ENCODE measurements around the gene CYTH4. TPM values are rescaled to one million over a fixed set of nuclear protein-coding genes. Genes with fewer than 3 reads are reported as not detected.

The CYTH4 gene
- total RNA-seq, 4 donors from 2014 or later = 4.2 to 21.3 (median 9.3) TPM

DNA sequence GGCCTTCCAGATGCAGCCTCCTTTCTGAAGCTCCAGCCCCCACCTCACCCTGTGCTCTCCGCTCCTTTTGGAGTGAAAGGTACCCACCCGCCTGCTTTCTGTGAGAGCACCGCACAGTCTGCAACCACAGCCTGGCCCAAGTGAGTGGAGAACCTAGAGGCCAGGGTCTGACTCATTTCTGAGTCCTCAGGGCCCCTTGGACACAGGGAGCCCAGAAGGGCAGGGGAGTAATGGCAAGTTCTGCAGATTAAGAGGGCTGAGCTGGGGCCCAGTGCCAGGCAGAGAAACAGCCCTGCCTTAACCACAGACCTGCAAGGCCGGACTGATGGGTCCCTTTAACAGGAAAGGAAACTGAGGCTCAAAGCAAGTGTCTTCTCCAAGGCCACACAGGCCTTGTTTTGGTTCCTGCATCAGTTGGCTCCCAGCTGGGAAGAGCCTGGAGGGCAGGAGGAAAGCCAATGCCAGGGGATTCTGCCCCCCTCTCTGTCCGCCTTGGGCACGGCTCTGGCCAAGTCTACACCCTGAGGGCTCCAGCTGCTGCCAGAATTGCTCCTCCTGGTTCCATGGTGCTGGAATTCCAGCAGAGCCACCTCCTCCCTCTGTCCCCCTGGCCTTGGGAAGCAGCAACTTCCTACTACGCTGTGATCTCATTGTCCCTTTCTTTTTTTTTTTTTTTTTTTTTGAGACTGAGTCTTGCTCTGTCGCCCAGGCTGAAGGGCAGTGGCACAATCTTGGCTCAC lies 55.1 kb downstream of the CYTH4 start:
- ATAC-seq = no peak
- H3K36me3 ChIP-seq = no peaks in the 10 kb centered on the region
- WGBS, 2 donors (ENCODE audit: low coverage in 1 of 2) = 60 to 67% methylated on average over 1 to 4 of the region's 8 CpGs
- H3K27me3 ChIP-seq = peaks cover 100% of the 10 kb centered on the region
- no peaks in the 10 kb centered on the region for H3K9me3 ChIP-seq
- peaks cover 0 to 13% (median 0%) of the 10 kb centered on the region in 3 donors for H3K4me1 ChIP-seq
- no peak overlapping the region for H3K27ac ChIP-seq
- TF ChIP-seq EP300 (IDR thresholded peaks at IDR 0.05) (no peak), CTCF (IDR thresholded peaks at IDR 0.05) (no peak), POLR2AphosphoS5 (IDR thresholded peaks at IDR 0.05) (no peak)
- H3K4me3 ChIP-seq = no peak overlapping the region

GRCh38 chr22:37338539-37339246 lies 56.4 kb downstream of the CYTH4 start:
- no peak overlapping the region for H3K27ac ChIP-seq
- TF ChIP-seq EP300 (IDR thresholded peaks at IDR 0.05) (no peak), CTCF (IDR thresholded peaks at IDR 0.05) (no peak)
- peaks cover 100% of the 10 kb centered on the region for H3K27me3 ChIP-seq
- ATAC-seq = no peak
- WGBS, 2 donors (ENCODE audit: low coverage in 1 of 2) = 95 to 100% methylated on average over 3 to 4 of the region's 10 CpGs
- H3K4me3 ChIP-seq = no peak overlapping the region
- no peaks in the 10 kb centered on the region for H3K36me3 ChIP-seq
- peaks cover 0 to 13% (median 0%) of the 10 kb centered on the region in 3 donors for H3K4me1 ChIP-seq
- H3K9me3 ChIP-seq = no peaks in the 10 kb centered on the region

GRCh38 chr22:37340331-37341262 lies 58.3 kb downstream of the CYTH4 start:
- peaks cover 96% of the 10 kb centered on the region for H3K27me3 ChIP-seq
- WGBS, 2 donors (ENCODE audit: low coverage in 1 of 2) = 19 to 33% methylated on average over 3 to 7 of the region's 24 CpGs
- H3K4me1 ChIP-seq = peaks cover 0 to 2% (median 0%) of the 10 kb centered on the region in 3 donors
- no peaks in the 10 kb centered on the region for H3K36me3 ChIP-seq
- no peak for ATAC-seq
- H3K27ac ChIP-seq = no peak overlapping the region
- TF ChIP-seq POLR2A (IDR thresholded peaks at IDR 0.05) (no peak), EP300 (IDR thresholded peaks at IDR 0.05) (no peak), CTCF (IDR thresholded peaks at IDR 0.05) (no peak), POLR2AphosphoS5 (IDR thresholded peaks at IDR 0.05) (no peak)
- H3K4me3 ChIP-seq = no peak overlapping the region
- H3K9me3 ChIP-seq = no peaks in the 10 kb centered on the region

GRCh38 chr22:37342065-37342464 lies 59.8 kb downstream of the CYTH4 start:
- H3K27me3 ChIP-seq = peaks cover 82% of the 10 kb centered on the region
- TF ChIP-seq POLR2A (IDR thresholded peaks at IDR 0.05) (no peak), CTCF (IDR thresholded peaks at IDR 0.05) (no peak), POLR2AphosphoS5 (IDR thresholded peaks at IDR 0.05) (no peak), EP300 (IDR thresholded peaks at IDR 0.05) (no peak)
- WGBS, 2 donors (ENCODE audit: low coverage in 1 of 2) = 64 to 90% methylated on average over 2 to 4 of the region's 6 CpGs

More at GRCh38 chr22:37342065-37342464, 59.8 kb downstream of the CYTH4 start:
- no peak overlapping the region for H3K27ac ChIP-seq
- H3K4me1 ChIP-seq = peaks cover 0 to 12% (median 5%) of the 10 kb centered on the region in 3 donors
- H3K9me3 ChIP-seq = no peaks in the 10 kb centered on the region
- H3K36me3 ChIP-seq = no peaks in the 10 kb centered on the region
- H3K4me3 ChIP-seq = no peak overlapping the region
- no peak for ATAC-seq

All from gastroesophageal sphincter (tissue), 4 donors.